AG10803 (cell line): ENCODE data around the gene ABHD17A.

Experiments used
- DNase-seq: peaks from one replicate; pipeline ENCODE4 v3.0.0; 2010; ENCODE audit warnings: low read depth
- H3K4me3 ChIP-seq: 2 replicates; pipeline ENCODE4 v1.5.1; 2011; ENCODE audit warnings: mild to moderate bottlenecking, low read length, control low read depth
- CTCF ChIP-seq: conservative IDR thresholded peaks from 2 replicates; pipeline ENCODE4 v1.5.1; 2011; ENCODE audit warnings: mild to moderate bottlenecking, low read length, control low read depth, inconsistent platforms

ABHD17A gene

GRCh38 chr19:1844513-1845124, 40.7 kb downstream of the ABHD17A start:
- H3K4me3 ChIP-seq: no peak overlapping the region
- no peak for TF ChIP-seq CTCF

GRCh38 chr19:1843646-1844394, 41.5 kb downstream of the ABHD17A start:
- TF ChIP-seq CTCF: no peak
- no peak for DNase-seq
- H3K4me3 ChIP-seq: no peak overlapping the region

More at GRCh38 chr19:1844513-1845124, 40.7 kb downstream of the ABHD17A start:
- DNase-seq: no peak

GRCh38 chr19:1843116-1843515, 42.2 kb downstream of the ABHD17A start:
- TF ChIP-seq CTCF: no peak
- no peak overlapping the region for H3K4me3 ChIP-seq
- no peak for DNase-seq

- no peak for DNase-seq
- H3K4me3 ChIP-seq: no peak overlapping the region
Observed at GRCh38 chr19:1841209-1841924, 43.9 kb downstream of the ABHD17A start.

GRCh38 chr19:1840541-1841115, 44.7 kb downstream of the ABHD17A start:
- no peak for DNase-seq
- TF ChIP-seq CTCF: no peak

More at GRCh38 chr19:1841209-1841924, 43.9 kb downstream of the ABHD17A start:
- TF ChIP-seq CTCF: no peak

GRCh38 chr19:1839658-1840540, 45.4 kb downstream of the ABHD17A start:
- no peak for TF ChIP-seq CTCF
- H3K4me3 ChIP-seq: no peak overlapping the region
- DNase-seq: no peak

More at GRCh38 chr19:1840541-1841115, 44.7 kb downstream of the ABHD17A start:
- no peak overlapping the region for H3K4me3 ChIP-seq
